Caco-2 (cell line): ENCODE data around the gene TTLL6. TPM values are rescaled to one million over a fixed set of nuclear protein-coding genes. Genes with fewer than 3 reads are reported as not detected.
"Not testable (repeated sequence)": the region's sequence is repeated elsewhere in the genome, so short reads cannot be mapped to it uniquely, and the experiment has no call there.

Experiments used
- BruUV-seq: library from RNA; stranded (reverse); fragments of 400-500 nt; replicated peaks from 2 replicates; lab custom pipeline; 2021; lab: Mats Ljungman, UMichigan
- CTCF ChIA-PET: fragments of 300-600 bp; sonication (Branson Sonifier 250); formaldehyde crosslinking; loops from one replicate; lab custom pipeline; 2022; ENCODE audit warnings: antibody characterized with exemption; lab: Charles Lee
- POLR2A ChIA-PET: fragments of 300-600 bp; sonication (Branson Sonifier 250); formaldehyde crosslinking; loops from one replicate; lab custom pipeline; 2022; ENCODE audit warnings: antibody characterized with exemption; lab: Charles Lee
- DNase-seq, 2 experiments: peaks; one replicate each; pipeline versions ENCODE4 v3.0.0 to v3.0.0-alpha.2; 2020 to 2022
- H3K27me3 ChIP-seq: replicated peaks from 2 replicates; pipeline ENCODE4 v1.6.0; 2011; ENCODE audit warnings: low read length; ENCODE audit not compliant: control insufficient read depth, insufficient read depth
- H3K36me3 ChIP-seq: 2 replicates; pipeline ENCODE4 v1.5.1; 2011; ENCODE audit warnings: low read length; ENCODE audit not compliant: control insufficient read depth, insufficient read depth
- H3K4me1 ChIP-seq: fragments of 250-450 bp; sonication (Bioruptor Pico); 2 replicates; pipeline ENCODE4 v1.5.1; 2020; ENCODE audit warnings: mild to moderate bottlenecking
- H3K4me3 ChIP-seq: 2 replicates; pipeline ENCODE4 v1.5.1; 2011; ENCODE audit warnings: low read depth, mild to moderate bottlenecking, control low read depth, low read length
- H3K9me3 ChIP-seq: fragments of 250-450 bp; sonication (Bioruptor Pico); 2 replicates; pipeline ENCODE4 v1.5.1; 2020; ENCODE audit warnings: mild to moderate bottlenecking, moderate library complexity
- H3K27ac Mint-ChIP-seq: one replicate; pipeline ENCODE4 v1.8.0; 2022; ENCODE audit warnings: mixed read lengths; ENCODE audit not compliant: unreplicated experiment
- H3K27me3 Mint-ChIP-seq: one replicate; pipeline ENCODE4 v1.8.0; 2022; ENCODE audit warnings: mixed read lengths; ENCODE audit not compliant: insufficient read depth, unreplicated experiment
- H3K36me3 Mint-ChIP-seq: one replicate; pipeline ENCODE4 v1.8.0; 2022; ENCODE audit warnings: mild to moderate bottlenecking, mixed read lengths; ENCODE audit not compliant: insufficient read depth, unreplicated experiment
- H3K4me1 Mint-ChIP-seq: one replicate; pipeline ENCODE4 v1.8.0; 2022; ENCODE audit warnings: low read depth, mixed read lengths; ENCODE audit not compliant: unreplicated experiment
- H3K4me3 Mint-ChIP-seq: one replicate; pipeline ENCODE4 v1.8.0; 2022; ENCODE audit warnings: mild to moderate bottlenecking, moderate library complexity, mixed read lengths; ENCODE audit not compliant: unreplicated experiment
- H3K9me3 Mint-ChIP-seq: one replicate; pipeline ENCODE4 v1.8.0; 2022; ENCODE audit warnings: mixed read lengths; ENCODE audit not compliant: unreplicated experiment
- intact Hi-C: fragments of 100-400 bp; cut with micrococcal nuclease; formaldehyde crosslinking; loops from one replicate; pipeline ENCODE4 v1.10.0; 2022; ENCODE audit not compliant: unreplicated experiment
- total RNA-seq: library from RNA; stranded (reverse); gene quantifications from 2 replicates; pipeline ENCODE4 v1.2.3, GENCODE V29; 2022
- TF ChIP-seq, protein P1 (sequence below), 2 experiments: fragments of 200-600 bp in 1 of 2; IDR thresholded peaks; 1 replicate in 1 of 2; 2 replicates in 1 of 2; pipeline versions ENCODE4 v1.5.1 to v1.8.0; 2011 to 2022; ENCODE audit warnings: antibody characterized with exemption in 1 of 2, control low read depth in 1 of 2, inconsistent platforms in 1 of 2, low read depth in 1 of 2, low read length in 1 of 2, mild to moderate bottlenecking in 1 of 2, moderate library complexity in 1 of 2; ENCODE audit not compliant: insufficient read depth in 1 of 2, severe bottlenecking in 1 of 2, unreplicated experiment in 1 of 2

TTLL6 gene
- total RNA-seq, 1 experiment from 2014 or later: 0.16 TPM

DNA sequence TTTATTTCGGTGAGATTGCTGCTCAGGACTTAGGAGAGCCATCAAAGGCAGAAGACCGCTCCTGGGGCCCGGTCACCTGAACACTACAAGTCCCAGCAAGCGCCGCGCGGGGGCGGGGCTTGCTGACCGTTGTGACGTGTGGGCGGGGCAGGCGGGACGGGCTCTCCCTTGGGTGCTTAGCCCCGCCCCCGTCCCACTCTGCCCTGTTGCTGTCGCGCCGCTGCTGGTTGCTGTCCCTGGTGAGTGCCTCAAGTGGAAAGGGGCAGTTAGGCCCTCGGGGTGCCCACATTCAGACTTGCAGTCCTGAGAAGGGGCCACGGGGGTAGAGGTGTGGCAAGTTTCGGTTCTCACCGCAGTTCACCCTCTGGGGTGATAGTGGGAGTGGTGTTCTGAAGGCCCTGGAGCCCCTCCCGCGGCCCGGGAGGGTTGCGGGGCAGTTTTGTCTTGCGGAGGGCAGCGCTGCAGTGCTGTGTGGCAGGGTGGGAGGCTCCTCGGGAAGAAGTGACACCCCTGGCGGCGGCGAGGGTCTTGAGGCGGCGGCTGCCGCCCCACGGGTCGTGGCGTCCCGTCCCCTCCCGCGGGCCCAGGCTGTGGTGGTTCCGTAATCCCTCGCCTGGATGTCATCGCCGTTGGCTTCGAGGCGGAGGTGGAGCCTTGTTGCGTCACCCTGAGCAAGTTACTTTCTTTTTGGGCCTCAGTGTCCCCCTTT is 14.0 kb upstream of the TTLL6 start, which contains the start of gene CALCOCO2:
Gene CALCOCO2 (plus strand): TSS at position 196 of the 709 bp plus-strand sequence. CDS start 10,673 bp downstream, outside the sequence.
- peak within 1 kb of the TSS; percentile 89 for H3K4me3 ChIP-seq
- H3K9me3 Mint-ChIP-seq: no peaks in the 10 kb centered on the region
- TSS peak; percentile 82 for BruUV-seq
- ChIA-PET POLR2A (interaction anchor here (0.7 to 1.0 kb wide), 2 partner anchors 17 to 220 kb away, joined by 4 to 10 read pairs; no protein-coding TSS in a partner anchor), CTCF (interaction anchor here (0.8 to 5.0 kb wide), 7 partner anchors 14 to 229 kb away, joined by 3 to 37 read pairs (median 6); partner anchors contain the start of gene TTLL6)
- TF ChIP-seq, protein P1, sequence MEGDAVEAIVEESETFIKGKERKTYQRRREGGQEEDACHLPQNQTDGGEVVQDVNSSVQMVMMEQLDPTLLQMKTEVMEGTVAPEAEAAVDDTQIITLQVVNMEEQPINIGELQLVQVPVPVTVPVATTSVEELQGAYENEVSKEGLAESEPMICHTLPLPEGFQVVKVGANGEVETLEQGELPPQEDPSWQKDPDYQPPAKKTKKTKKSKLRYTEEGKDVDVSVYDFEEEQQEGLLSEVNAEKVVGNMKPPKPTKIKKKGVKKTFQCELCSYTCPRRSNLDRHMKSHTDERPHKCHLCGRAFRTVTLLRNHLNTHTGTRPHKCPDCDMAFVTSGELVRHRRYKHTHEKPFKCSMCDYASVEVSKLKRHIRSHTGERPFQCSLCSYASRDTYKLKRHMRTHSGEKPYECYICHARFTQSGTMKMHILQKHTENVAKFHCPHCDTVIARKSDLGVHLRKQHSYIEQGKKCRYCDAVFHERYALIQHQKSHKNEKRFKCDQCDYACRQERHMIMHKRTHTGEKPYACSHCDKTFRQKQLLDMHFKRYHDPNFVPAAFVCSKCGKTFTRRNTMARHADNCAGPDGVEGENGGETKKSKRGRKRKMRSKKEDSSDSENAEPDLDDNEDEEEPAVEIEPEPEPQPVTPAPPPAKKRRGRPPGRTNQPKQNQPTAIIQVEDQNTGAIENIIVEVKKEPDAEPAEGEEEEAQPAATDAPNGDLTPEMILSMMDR (IDR thresholded peaks at IDR 0.05; ENCODE audit: insufficient read depth in 1 of 2, low read depth in 1 of 2, low read length in 1 of 2, severe bottlenecking in 1 of 2, unreplicated experiment in 1 of 2): peak in 1 of 2 experiments; percentile 24
- H3K27me3 ChIP-seq: no peaks in the 10 kb centered on the region
- DNase-seq: peak; percentile 99 to 100
- no peaks in the 10 kb centered on the region for H3K4me1 Mint-ChIP-seq
- H3K27me3 Mint-ChIP-seq: no peaks in the 10 kb centered on the region
- H3K27ac Mint-ChIP-seq: peak within 1 kb of the TSS; percentile 99
- H3K4me1 ChIP-seq: peaks cover 10% of the 10 kb centered on the region
- H3K36me3 Mint-ChIP-seq: peaks cover 28% of the 10 kb centered on the region
- H3K9me3 ChIP-seq: no peaks in the 10 kb centered on the region
- no peaks in the 10 kb centered on the region for H3K36me3 ChIP-seq
- intact Hi-C loops: loop anchor here (1.0 kb wide), 4 partner anchors 9 to 48 kb away; partner anchors contain the start of gene TTLL6
- H3K4me3 Mint-ChIP-seq: peak within 1 kb of the TSS; percentile 99

GRCh38 chr17:48825446-48826381 is 8.7 kb upstream of the TTLL6 start:
- Mint-ChIP-seq H3K36me3 (peaks cover 7% of the 10 kb centered on the region), H3K4me1 (peaks cover 6% of the 10 kb centered on the region), H3K27me3 (no peaks in the 10 kb centered on the region), H3K4me3 (no peak overlapping the region), H3K9me3 (no peaks in the 10 kb centered on the region), H3K27ac (no peak overlapping the region)
- ChIA-PET CTCF (interaction anchor here (0.6 to 1.7 kb wide), 4 partner anchors 53 to 800 kb away, joined by 3 to 6 read pairs (median 4); no protein-coding TSS in a partner anchor), POLR2A (interaction anchor here (0.6 kb wide), 1 partner anchor 537 kb away, joined by 3 read pairs; no protein-coding TSS in a partner anchor)
- H3K4me3 ChIP-seq: no peak overlapping the region
- H3K4me1 ChIP-seq: peaks cover 12% of the 10 kb centered on the region
- peak; percentile 60 to 70 for DNase-seq
- H3K9me3 ChIP-seq: no peaks in the 10 kb centered on the region
- H3K27me3 ChIP-seq: no peaks in the 10 kb centered on the region
- intact Hi-C loops: no loop called here
- TF ChIP-seq, protein P1 (IDR thresholded peaks at IDR 0.05; ENCODE audit: insufficient read depth in 1 of 2, low read depth in 1 of 2, low read length in 1 of 2, severe bottlenecking in 1 of 2, unreplicated experiment in 1 of 2): no peak
- no TSS peak for BruUV-seq
- no peaks in the 10 kb centered on the region for H3K36me3 ChIP-seq

GRCh38 chr17:48820936-48821335 is 3.9 kb upstream of the TTLL6 start:
- H3K4me3 Mint-ChIP-seq, BruUV-seq, H3K27ac Mint-ChIP-seq, H3K27me3 Mint-ChIP-seq, H3K36me3 ChIP-seq, H3K4me3 ChIP-seq, H3K9me3 ChIP-seq, H3K36me3 Mint-ChIP-seq, H3K27me3 ChIP-seq, DNase-seq, intact Hi-C loops, H3K9me3 Mint-ChIP-seq: not testable (repeated sequence)
- CTCF ChIA-PET: interaction anchor here (1.1 to 1.4 kb wide), 2 partner anchors 9 to 58 kb away, joined by 4 to 5 read pairs; no protein-coding TSS in a partner anchor
- H3K4me1 Mint-ChIP-seq: peaks cover 15% of the 10 kb centered on the region
- peaks cover 14% of the 10 kb centered on the region for H3K4me1 ChIP-seq
- POLR2A ChIA-PET: interaction anchor here (0.6 kb wide), 1 partner anchor 56 kb away, joined by 3 read pairs; no protein-coding TSS in a partner anchor
